Inferior parietal cortex (tissue), 1 donor: ENCODE measurements around the gene TRIM33.

Source experiments
- DNase-seq: peaks from one replicate; pipeline ENCODE4 v3.0.0-alpha.2; 2016; ENCODE audit errors: extremely low spot score

TRIM33 gene

GRCh38 chr1:114352797-114353196, 158.2 kb downstream of the TRIM33 start:
- peak; percentile 38 for DNase-seq

GRCh38 chr1:114350731-114351445, 160.1 kb downstream of the TRIM33 start:
- DNase-seq: no peak

GRCh38 chr1:114349891-114350605, 161.0 kb downstream of the TRIM33 start:
- DNase-seq: no peak

- no peak for DNase-seq
These were observed 163.4 kb downstream of the TRIM33 start for GRCh38 chr1:114347431-114348209.

GRCh38 chr1:114346480-114347029, 164.4 kb downstream of the TRIM33 start:
- peak; percentile 97 for DNase-seq

GRCh38 chr1:114345930-114346479, 165.0 kb downstream of the TRIM33 start:
- no peak for DNase-seq

GRCh38 chr1:114344656-114345055, 166.3 kb downstream of the TRIM33 start:
- no peak for DNase-seq
